Adipocyte (in vitro differentiated cells): ENCODE results near the gene ZFP1.

Experiments
- DNase-seq: peaks from one replicate; pipeline ENCODE4 v3.0.0-alpha.2; 2015; ENCODE audit warnings: low read depth
- H3K27me3 ChIP-seq: replicated peaks from 2 replicates; pipeline ENCODE4 v1.7.0; 2013; ENCODE audit warnings: mild to moderate bottlenecking, low read length, moderate library complexity; ENCODE audit not compliant: control insufficient read depth, insufficient read depth
- H3K36me3 ChIP-seq: 2 replicates; pipeline ENCODE4 v1.7.0; 2013; ENCODE audit warnings: low read length, mild to moderate bottlenecking, moderate library complexity; ENCODE audit not compliant: control insufficient read depth, insufficient read depth, severe bottlenecking
- H3K4me1 ChIP-seq: 2 replicates; pipeline ENCODE4 v1.7.0; 2013; ENCODE audit warnings: mild to moderate bottlenecking, low read length, moderate library complexity; ENCODE audit not compliant: control insufficient read depth, insufficient read depth
- H3K4me3 ChIP-seq: 2 replicates; pipeline ENCODE4 v1.7.0; 2013; ENCODE audit warnings: mild to moderate bottlenecking, low read length, moderate library complexity
- H3K9ac ChIP-seq: 2 replicates; pipeline ENCODE4 v1.7.0; 2013; ENCODE audit warnings: mild to moderate bottlenecking, low read length, moderate library complexity
- H3K9me3 ChIP-seq: 2 replicates; pipeline ENCODE4 v1.7.0; 2013; ENCODE audit warnings: mild to moderate bottlenecking, low read length, moderate library complexity; ENCODE audit not compliant: control insufficient read depth

ZFP1 gene

DNA sequence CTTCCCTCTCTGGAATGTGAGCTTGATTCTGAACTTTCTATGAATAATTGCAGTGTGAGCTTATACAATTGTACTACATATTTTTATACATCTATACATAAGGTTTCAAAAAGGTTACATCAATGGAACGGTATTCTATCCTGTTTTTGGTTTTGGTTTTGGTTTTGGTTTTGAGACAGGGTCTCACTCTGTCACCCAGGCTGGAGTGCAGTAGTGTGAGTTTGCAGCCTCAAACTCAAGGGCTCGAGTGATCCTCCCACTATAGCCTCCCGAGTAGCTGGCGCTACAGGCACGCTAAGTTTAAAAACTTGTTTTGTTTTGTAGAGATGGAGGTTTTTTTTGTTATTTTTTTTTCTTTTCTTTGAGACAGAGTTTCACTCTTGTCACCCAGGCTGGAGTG is 71.5 kb downstream of the ZFP1 start:
- Histone ChIP-seq H3K4me1 (no peaks in the 10 kb centered on the region), H3K36me3 (no peaks in the 10 kb centered on the region), H3K9me3 (no peaks in the 10 kb centered on the region), H3K9ac (no peak overlapping the region), H3K4me3 (peak overlapping the region; percentile 4), H3K27me3 (no peaks in the 10 kb centered on the region)
- no peak for DNase-seq
